ENCODE measurements around the gene MRGPRX3.
"Not testable (repeated sequence)": the region's sequence is repeated elsewhere in the genome, so short reads cannot be mapped to it uniquely, and the experiment has no call there.

MRGPRX3 gene

DNA sequence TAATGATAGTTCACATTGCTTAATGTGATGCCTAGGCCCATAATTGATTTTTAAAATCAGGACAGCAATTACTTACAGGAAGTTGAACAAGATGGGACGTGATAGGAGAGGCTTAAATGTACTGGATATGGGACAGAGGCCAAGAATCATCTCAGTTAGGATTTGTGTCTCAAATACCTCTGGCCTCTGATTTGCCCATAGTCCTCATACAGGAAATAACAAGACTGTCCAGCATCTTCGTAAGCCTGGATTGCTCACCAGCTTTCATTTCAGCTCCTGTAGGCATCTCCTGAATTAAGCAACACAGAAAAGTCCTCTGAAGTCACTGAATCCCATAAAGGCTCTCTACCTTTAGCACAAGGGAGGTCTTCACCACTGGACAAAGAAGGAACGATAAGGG lies at the start of gene MRGPRX3:
MRGPRX3 (plus strand) TSS at position 231 of the 400 bp plus-strand sequence. CDS start 4,632 bp downstream, outside the sequence.
- DNase-seq, result no peak

DNA sequence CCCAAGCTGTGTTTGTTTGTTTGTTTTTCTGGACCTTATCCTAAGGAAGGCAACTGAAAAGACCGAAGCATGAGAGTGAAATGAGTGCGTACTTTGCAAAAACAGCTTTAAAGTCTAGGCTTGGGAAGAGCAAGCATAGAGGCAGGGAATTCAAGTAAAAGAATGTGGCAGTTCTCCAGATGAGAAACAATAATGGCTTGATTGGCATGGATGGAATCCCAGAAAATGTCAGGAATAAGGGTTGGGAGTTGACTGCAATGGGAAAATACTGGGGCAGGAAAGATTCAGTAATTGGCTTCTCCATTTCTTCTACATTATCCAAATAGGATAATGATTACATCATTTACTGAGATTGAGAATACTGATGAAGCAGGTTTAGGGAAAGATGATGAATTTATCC lies 44.0 kb upstream of the MRGPRX3 start:
- DNase-seq, result no peak

GRCh38 chr11:18088966-18089365 lies 43.4 kb upstream of the MRGPRX3 start:
- DNase-seq, result no peak

GRCh38 chr11:18091731-18092130 lies 40.6 kb upstream of the MRGPRX3 start:
- no peak for DNase-seq

DNA sequence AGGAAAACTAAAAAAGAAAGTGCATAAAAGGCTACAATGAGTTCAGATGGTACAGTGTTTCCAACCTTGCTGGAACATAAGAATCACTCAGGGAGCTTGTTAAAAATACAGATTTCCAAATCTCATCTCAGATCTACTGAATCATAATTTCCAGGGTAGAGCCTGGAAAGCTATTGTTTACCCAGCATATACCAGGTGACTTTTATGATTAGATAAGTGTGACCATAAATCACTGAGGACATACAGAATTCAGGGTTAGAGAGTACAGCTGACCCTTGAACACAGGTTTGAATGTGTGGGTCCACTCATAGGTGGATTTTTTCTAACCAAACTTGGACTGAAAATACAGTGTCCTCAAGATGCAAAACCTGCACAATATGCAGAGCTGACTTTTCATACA lies 38.4 kb upstream of the MRGPRX3 start:
- no peak for DNase-seq

DNA sequence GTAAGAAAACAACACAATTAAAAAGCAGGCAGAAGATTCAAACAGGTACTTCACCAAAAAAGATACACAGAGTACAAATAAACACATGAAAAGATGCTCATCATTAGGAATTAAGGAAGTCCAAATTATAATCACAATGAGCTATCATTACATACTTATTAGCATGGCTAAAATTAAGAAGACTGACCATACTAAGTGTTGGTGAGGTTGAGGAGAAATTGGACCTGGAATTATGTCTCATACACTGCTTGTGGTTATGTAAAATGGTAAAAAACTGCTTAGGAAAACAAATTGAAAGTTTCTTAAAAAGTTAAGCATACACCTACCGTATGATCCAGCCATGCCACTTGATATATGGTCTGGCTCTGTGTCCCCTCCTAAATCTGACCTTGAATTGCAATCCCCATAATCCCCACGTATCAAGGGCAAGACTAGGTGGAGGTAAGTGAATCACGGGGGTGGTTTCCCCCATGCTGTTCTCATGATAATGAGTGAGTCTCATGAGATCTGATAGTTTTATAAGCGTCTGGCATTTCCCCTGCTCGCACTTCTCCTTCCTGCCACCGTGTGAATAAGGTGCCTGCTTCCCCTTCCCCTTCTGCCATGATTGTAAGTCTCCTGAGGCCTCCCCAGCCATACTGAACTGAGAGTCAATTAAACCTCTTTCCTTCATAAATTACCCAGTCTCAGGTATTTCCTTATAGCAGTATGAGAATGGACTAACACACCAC lies 31.3 kb upstream of the MRGPRX3 start:
- no peak for DNase-seq

DNA sequence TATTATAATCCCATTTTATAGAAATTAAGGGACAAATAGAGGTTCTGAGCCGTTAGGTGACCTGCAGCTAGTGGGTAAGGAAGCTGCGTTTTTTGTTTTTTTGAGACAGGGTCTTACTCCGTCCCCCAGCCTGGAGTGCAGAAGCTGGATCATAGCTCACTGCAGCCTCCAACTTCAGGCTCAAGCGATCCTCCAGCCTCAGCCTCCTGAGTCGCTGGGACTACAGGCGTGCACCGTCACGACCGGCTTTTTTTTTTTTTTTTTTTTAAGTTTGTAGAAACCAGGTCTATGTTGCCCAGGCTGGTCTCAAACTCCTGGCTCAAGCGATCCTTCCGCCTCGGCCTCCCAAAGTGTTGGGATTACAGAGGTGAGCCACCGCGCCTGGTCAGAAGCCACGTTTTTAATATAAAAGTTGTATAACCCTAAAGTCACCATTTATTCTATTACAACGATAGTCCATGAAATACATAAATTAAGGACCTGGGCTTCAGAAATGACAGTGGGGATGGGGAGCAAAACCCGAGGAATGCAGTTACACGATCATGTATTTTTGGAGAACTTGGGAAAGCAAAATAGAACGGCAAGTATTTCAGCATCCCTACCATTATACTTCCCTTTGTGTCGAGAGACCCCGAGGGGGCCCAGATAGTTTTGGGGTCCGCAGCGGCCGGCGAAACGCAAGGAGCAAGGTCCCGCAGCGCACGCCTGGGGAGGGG lies 27.1 kb upstream of the MRGPRX3 start:
- no peak for DNase-seq

GRCh38 chr11:18105802-18106574 lies 26.4 kb upstream of the MRGPRX3 start, which contains the start of gene SAAL1:
TSS of gene SAAL1 (minus strand) at chr11:18106082. CDS start at chr11:18106041, 41 bp downstream.
- peak; percentile 86 to 87 for DNase-seq

- DNase-seq, result no peak
Measured at GRCh38 chr11:18106688-18107087, 25.7 kb upstream of the MRGPRX3 start.

- DNase-seq, result no peak
Measured at GRCh38 chr11:18108254-18108653, 24.1 kb upstream of the MRGPRX3 start.

DNA sequence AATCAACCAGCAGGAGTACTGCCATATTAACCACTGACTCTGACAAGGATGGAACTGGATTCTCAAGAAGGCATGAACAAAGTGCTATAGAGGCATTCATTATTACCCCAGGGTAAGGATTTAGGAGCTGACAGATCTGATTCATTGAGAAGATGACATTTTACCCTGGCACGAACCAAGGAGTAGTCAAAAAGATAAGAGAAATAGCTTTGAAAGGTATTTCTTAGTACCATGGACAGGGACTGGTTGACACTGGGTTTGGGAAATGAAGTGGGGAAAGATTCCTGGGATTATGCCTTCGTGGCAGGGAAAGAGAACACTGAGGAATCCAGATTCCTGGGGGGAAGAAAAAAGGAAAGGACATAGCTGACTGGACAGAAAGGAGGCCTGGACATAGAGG lies 21.4 kb upstream of the MRGPRX3 start:
- no peak for DNase-seq

DNA sequence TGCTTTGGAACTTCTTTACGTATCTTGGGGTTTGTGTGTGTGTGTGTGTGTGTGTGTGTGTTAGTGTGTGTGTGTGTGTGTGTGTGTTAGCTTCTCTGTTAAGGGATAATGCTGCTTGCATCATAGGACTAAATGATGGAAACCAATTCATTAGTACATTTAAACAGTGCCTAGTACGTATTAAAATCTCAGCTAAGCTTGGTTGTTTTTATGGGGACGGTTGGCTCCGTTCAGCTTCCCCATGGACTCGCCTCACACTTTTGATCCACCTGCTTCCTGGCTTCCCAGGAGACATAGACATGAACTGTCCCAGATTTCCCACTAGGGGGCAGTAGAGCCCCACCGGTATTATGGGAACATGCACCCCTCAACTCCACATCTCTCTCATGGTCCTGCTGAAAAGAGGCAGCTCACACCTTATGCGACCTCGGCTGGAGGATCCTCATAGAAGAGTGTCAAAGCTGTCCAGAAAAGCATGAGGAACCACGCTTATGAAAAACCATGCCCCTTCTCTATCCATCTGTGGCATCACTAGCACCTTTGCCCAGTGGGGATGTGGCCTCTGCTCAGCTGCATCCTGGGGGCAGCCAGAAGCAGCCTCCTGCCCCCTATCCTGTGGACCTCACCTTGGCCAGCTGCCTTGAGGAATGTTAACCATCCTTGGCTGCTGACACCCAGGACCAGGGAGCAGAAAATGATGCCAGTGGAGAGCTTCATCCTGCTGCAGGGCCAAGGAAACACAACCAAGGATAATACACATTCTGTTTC lies 16.8 kb upstream of the MRGPRX3 start:
- peak; percentile 43 to 54 for DNase-seq

DNA sequence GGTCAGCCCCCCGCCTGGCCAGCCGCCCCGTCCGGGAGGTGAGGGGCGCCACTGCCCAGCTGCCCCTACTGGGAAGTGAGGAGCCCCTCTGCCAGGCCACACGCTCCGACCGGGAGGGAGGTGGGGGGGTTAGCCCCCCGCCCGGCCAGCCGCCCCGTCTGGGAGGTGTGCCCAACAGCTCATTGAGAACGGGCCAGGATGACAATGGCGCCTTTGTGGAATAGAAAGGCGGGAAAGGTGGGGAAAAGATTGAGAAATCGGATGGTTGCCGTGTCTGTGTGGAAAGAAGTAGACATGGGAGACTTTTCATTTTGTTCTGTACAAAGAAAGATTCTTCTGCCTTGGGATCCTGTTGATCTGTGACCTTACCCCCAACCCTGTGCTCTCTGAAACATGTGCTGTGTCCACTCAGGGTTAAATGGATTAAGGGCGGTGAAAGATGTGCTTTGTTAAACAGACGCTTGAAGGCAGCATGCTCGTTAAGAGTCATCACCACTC lies 11.0 kb upstream of the MRGPRX3 start:
- DNase-seq, result not testable (repeated sequence)

DNA sequence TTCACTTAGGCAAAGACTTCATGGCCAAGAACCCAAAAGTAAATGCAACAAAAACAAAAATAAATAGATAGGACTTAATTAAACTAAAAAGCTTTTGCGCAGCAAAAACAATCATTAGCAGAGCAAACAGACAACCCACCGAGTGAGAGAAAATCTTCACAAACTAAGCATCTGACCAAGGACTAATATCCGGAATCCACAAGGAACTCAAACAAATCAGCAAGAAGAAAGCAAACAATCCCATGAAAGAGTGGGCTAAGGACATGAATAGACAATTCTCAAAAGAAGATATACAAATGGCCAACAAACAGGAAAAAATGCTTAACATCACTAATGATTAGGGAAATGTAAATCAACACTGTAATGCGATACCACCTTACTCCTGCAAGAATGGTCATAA lies 1.3 kb upstream of the MRGPRX3 start:
- DNase-seq, result not testable (repeated sequence)

DNA sequence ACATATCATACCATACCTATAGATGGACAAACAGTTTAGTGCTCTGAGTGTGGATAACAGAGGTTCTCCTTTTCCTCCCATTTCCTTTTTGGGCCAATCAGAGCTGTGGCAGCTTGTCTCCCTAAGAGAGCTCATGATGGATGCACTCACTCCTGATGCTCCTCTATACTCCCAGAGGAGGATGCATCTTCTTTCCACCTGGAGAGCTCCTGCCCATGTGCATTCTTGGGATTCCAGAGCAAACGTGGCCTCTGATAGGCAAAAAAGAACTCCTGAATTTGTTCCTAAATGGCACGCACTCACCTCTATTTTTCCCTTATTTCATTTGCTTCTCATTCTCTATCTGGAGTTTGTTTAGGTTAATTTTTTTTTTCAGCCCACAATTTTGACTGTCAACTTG lies 2.9 kb downstream of the MRGPRX3 start:
- no peak for DNase-seq

DNA sequence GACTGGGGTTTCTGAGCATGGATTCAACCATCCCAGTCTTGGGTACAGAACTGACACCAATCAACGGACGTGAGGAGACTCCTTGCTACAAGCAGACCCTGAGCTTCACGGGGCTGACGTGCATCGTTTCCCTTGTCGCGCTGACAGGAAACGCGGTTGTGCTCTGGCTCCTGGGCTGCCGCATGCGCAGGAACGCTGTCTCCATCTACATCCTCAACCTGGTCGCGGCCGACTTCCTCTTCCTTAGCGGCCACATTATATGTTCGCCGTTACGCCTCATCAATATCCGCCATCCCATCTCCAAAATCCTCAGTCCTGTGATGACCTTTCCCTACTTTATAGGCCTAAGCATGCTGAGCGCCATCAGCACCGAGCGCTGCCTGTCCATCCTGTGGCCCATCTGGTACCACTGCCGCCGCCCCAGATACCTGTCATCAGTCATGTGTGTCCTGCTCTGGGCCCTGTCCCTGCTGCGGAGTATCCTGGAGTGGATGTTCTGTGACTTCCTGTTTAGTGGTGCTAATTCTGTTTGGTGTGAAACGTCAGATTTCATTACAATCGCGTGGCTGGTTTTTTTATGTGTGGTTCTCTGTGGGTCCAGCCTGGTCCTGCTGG lies 4.9 kb downstream of the MRGPRX3 start:
- DNase-seq, result no peak

DNA sequence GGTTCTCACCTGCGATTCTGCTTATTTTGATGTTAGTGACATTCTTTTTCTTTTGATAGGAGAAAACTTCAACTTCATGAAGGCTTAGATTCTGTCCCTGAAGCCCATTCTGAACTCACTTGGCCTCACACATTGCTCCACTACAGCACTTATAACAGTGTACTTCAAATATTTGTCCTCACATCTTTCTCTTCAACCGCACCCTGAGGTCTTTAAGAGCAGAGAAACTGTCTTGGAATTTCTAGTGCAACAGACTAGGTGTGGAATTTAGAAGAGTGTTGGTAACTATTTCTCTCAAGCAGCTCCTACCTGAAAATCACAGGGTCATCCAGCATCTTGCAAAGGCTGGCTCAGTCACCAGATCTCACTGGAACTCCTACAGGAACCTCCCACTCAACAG lies 7.8 kb downstream of the MRGPRX3 start:
- DNase-seq, result no peak

DNA sequence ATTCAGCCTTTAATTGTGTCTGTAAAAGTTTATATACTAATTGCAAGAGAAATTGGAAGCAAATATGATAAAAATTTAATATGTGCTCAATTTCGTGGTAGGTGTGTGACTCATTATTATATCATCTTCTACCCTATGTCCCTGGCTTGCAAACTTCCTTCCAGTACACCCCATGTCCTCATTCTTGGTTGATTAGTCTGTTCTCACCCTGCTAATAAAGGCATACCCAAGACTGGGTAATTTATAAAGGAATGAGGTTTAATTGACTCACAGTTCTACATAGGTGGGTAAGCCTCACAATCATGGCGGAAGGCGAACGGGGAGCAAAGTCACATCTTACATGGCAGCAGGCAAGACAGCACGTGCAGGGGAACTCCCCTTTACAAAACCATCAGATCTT lies 11.9 kb downstream of the MRGPRX3 start:
- DNase-seq, result no peak

DNA sequence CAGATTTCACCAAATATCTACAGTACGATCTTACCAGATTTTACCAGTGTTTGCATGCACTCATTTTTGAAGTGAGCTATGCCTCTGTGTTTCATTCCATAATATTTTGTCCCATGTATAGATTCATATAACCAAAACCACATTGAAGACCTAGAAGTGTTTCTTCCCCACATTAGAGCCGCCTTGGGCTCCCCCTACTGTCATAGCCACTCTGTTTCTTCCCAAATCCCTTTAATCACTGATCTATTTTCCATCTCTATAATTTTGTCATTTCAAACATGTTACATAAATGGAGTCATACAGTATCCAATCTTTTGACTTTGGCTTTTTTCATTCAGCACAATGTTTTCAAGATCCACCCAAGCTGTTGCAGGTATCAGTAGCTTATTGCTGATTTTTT lies 12.7 kb downstream of the MRGPRX3 start:
- no peak for DNase-seq

DNA sequence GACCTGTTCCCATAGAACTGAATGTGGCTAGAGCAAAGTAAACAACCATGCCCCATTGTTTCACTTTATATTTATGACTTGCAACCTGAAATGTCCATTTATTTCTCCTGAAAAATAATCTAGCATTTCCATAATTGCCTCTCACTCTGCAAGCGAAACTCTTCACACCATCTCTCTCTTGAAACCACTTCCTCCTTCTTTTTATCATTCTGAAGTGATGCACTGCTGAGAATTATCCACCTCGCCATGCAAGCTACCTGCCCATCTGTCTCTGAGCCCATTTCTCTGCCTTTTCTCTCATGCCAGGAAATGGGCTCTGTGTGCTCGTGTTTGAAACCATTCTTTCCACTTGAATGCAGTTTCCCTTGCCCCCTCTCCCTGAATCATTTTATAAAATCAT lies 13.5 kb downstream of the MRGPRX3 start:
- no peak for DNase-seq

GRCh38 chr11:18151581-18151980 lies 19.2 kb downstream of the MRGPRX3 start:
- no peak for DNase-seq

DNA sequence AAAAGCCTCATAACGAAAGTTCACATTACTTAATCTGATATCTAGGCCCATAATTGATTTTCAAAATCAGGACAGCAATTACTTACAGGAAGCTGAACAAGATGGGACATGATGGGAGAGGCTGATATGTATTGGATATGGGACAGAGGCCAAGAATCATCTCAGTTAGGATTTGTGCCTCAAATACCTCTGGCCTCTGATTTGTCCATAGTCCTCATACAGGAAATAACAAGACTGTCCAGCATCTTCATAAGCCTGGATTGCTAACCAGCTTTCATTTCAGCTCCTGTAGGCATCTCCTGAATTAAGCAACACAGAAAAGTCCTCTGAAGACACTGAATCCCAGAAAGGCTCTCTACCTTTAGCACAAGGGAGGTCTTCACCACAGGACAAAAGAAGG lies 36.0 kb downstream of the MRGPRX3 start:
- DNase-seq, result no peak

Measured in activated CD4-positive, alpha-beta T cell treated with anti-CD3 and anti-CD28 coated beads, Interleukin-2, amount 50 U/mL, for 4 hours (primary cell).